NOMO-1 treated with dmso at 0.1 percent for 144 hours (cell line): ENCODE data around the gene PRR35.

ENCODE experiments used
- DNase-seq: peaks from one replicate; lab custom pipeline; 2025; ENCODE audit not compliant: unreplicated experiment; lab: John Stamatoyannopoulos, UW

The PRR35 gene

DNA sequence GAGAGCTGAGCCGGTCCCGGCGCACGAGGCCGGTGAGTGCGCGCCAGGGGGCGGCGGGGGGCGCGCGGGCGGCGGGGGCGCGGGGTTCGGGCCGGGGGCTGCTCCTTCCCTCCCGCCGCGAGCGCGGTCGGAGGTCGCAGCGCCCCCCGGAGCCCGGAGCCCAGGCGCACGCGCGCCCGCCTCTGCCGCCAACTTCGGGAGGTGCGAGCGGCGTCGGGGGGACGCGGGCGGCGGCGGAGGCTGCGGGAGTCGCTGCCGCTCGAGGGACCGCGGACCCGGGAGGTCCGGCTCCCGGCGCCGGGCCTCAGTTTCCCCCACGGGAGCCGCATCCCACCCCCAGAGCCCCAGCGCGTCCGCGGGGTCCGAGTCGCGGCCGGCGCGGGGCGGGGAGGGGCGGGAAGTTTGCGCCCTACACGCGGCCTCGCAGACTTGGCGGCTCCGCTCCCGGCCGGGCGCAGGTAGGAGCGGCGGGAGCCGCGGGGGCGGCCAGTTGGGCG, at the start of gene PRR35:
TSS of gene PRR35 (plus strand) at position 191 of the 497 bp plus-strand sequence. CDS start 2,901 bp downstream, outside the sequence.
- DNase-seq, result no peak

- DNase-seq, result no peak
These were observed 47.4 kb upstream of the PRR35 start for GRCh38 chr16:512802-513201.

DNA sequence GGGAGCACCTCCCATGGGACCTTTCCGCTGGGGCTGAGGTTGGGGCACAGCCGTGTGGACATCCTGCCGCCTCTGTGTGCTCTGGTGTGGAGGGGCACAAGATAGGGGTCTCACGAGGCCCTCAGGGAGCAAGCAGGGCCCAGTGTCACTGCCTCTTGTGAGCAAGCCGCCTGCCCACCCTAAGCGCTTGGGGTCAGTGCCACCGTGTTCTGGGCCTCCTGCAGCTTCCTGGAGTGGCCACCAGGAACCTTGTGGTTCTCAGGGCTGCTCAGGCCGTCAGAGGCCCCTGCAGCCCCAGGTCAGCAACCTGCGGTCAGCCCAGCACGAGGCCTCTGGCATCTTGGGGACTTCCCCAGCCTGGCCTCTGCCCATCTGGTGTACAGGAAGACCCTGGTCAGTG, 46.2 kb upstream of the PRR35 start:
- DNase-seq, result no peak

GRCh38 chr16:515175-515938, 44.8 kb upstream of the PRR35 start:
- no peak for DNase-seq

- DNase-seq, result no peak
These were observed 44.3 kb upstream of the PRR35 start for GRCh38 chr16:515939-516226.

GRCh38 chr16:516301-516700, 43.9 kb upstream of the PRR35 start:
- no peak for DNase-seq

DNA sequence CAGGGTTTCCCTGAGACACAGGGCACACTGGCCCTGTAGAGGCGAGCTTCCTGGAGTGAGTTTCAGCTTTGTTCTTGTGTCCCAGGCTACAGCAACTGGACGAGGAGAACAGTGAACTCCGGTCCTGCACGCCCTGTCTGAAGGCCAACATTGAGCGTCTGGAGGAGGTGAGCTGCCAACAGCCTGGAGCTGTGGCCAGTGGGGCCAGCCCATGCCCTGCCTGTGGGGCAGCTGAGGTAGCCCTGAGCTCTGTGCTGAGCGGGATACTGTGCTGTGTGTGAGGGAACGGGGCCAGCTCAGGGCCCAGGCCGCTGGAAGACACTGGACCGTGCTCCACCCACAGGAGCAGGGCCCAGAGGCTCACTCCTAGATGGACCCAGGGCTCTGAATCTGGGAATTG, 41.3 kb upstream of the PRR35 start:
- DNase-seq, result no peak

- DNase-seq, result no peak
These were observed 40.8 kb upstream of the PRR35 start for GRCh38 chr16:519425-519824.

DNA sequence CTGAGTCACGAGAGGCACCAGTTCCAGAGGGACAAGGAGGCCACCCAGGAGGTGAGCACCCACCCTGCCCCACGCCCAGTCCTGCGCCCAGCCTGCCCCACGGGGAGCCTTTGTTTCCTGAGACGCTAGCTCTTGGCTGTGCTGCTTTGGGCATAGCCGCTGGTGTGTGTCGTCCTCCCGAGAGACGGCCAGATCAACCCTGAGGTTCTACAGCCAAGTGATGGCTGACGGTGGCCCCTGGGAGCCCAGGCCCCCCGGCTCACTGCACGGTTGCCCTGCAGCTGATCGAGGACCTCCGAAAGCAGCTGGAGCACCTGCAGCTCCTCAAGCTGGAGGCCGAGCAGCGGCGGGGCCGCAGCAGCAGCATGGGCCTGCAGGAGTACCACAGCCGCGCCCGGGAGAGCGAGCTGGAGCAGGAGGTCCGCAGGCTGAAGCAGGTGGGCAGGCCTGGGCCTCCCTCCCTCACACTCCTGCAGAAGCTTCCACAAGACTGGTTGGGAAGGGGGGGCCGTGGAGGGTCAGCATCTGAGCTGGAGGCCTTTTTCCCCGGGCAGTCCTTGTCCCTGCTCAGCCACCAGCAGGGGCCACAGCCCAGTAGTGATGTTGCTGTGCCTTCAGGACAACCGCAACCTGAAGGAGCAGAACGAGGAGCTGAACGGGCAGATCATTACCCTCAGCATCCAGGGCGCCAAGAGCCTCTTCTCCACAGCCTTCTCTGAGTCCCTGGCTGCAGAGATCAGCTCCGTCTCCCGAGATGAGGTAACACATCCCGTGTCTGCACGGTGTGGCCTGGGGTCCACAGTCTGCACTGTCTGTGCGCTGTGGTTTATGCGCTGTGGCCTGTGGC, 40.1 kb upstream of the PRR35 start:
- DNase-seq, result no peak

- DNase-seq, result no peak
These were observed 39.3 kb upstream of the PRR35 start for GRCh38 chr16:520847-521246.

GRCh38 chr16:521381-522210, 38.6 kb upstream of the PRR35 start:
- no peak for DNase-seq

DNA sequence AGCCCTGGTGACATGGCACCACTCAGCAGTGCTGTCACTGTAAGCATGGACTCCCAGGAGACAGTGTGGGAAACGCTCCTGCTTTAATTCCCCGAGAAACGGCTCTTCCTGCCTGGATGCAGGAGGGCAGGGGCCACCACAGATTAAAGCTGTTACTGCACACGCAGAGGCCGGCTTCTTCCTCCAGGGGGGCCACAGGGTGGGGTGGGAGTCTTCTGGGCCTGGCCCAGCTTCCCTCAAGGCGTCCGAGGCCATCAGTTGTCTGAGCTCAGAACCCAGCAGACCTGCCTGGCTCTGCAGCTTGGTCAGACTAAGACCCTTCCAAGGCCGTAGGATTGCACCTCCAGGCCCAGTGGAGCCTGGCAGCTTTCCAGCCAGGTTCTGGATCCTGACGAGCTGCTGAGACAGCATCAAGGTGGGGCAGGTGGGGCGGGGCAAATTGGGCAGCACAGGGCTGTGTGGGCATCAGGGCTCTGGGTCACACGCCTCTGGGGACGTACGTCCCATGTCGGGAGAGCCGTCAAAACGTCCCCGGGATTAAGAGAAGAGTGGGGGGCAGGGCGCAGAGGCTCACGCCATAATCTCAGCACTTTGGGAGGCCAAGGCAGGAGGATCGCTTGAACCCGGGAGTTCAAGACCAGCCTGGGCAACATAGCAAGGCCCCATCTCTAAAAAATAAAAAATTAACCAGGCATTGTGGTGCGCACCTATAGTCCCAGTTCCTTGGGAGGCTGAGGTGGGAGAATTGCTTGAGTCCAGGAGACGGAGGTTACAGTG, 37.7 kb upstream of the PRR35 start:
- DNase-seq, result no peak

DNA sequence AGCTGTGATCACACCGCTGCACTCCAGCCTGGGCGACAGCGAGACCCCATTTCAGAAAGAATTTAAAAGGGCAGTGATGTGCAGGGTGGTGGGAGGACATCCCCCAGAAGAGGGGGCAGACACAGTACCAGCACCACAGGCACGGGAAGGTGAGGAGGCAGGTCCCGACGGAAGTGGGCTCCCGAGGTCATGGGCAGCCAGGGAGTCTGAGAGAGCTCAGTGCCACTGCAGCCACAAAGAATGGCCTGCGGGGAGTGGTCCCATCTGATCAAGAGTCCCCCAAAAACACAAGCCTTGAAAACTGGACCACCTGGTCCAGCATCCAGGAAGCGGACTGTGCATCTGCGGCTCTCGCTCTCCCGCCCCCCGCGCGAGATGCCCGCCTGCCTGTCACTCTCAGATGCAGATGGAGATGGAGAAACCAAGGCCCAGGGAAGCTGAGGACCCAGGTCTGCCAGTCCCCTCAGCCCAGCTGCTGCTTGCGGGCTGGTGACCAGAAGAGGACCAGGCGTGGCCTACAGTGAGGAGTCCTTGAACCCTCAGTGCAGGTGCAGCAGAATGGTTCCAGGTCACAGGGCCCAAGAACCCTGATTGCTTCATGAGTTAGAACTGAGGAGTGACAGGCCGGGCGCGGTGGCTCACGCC, 37.0 kb upstream of the PRR35 start:
- DNase-seq, result no peak

GRCh38 chr16:524274-525040, 35.7 kb upstream of the PRR35 start:
- DNase-seq, result no peak

- no peak for DNase-seq
These were observed 35.1 kb upstream of the PRR35 start for GRCh38 chr16:525123-525519.

GRCh38 chr16:525520-526180, 34.5 kb upstream of the PRR35 start:
- peak; percentile 8 for DNase-seq

- peak; percentile 40 for DNase-seq
These were observed 33.8 kb upstream of the PRR35 start for GRCh38 chr16:526181-527014.
